Measurements from ENCODE around the gene HRAS. TPM values are rescaled to one million over a fixed set of nuclear protein-coding genes. Genes with fewer than 3 reads are reported as not detected.

The HRAS gene
- total and polyA plus RNA-seq, 2 donors (not counting 3 experiments of a cell fraction or from before 2014, with no cell fraction given): 103 to 109 TPM

DNA sequence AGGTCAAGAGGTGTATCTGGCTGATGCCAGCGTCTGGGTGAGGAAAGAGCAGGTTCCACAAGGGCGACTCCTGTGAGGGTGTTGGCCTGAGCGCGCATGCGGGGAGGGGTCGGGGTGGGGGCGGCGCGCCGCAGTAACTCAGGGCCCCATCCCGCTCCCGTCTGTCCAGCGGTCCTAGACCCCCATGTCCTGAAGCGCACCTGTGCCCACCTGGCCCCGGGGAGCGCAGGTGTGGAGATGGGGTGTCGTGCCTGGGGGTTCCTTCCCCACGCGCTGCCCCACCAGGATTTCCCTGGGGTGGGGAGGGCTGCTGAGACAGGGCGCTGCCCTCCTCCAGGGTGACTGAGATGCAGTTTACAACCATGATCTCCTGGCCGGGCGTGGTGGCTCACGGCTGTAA lies 49.2 kb downstream of the HRAS start:
- Histone ChIP-seq H3K9me3 (replicated peaks; ENCODE audit: control insufficient read depth, insufficient read depth, low read length) (no peaks in the 10 kb centered on the region), H3K27me3 (ENCODE audit: control insufficient read depth in 2 of 2, insufficient read depth in 2 of 2, low read length in 2 of 2) (no peaks in the 10 kb centered on the region), H3K36me3 (ENCODE audit: control insufficient read depth in 2 of 2, extremely low read depth in 1 of 2, insufficient read depth in 2 of 2, low read length in 2 of 2) (peaks cover 2 to 11% of the 10 kb centered on the region in 2 experiments), H3K4me1 (ENCODE audit: control insufficient read depth, extremely low read depth, insufficient read depth, low read length) (no peaks in the 10 kb centered on the region), H3K4me2 (ENCODE audit: insufficient read depth, low read length) (no peak overlapping the region), H2AFZ (ENCODE audit: low read depth, low read length) (no peak overlapping the region), H3K4me3 (replicated peaks in 1 of 3; ENCODE audit: insufficient read depth in 1 of 3, low read depth in 1 of 3, low read length in 3 of 3) (no peak overlapping the region), H3K79me2 (ENCODE audit: control insufficient read depth, insufficient read depth, low read length) (peaks cover 4% of the 10 kb centered on the region), H4K20me1 (replicated peaks; ENCODE audit: control insufficient read depth, extremely low read depth, insufficient read depth, low read length) (no peaks in the 10 kb centered on the region), H3K9ac (replicated peaks; ENCODE audit: extremely low read depth, insufficient read depth, low read length) (no peak overlapping the region), H3K27ac (ENCODE audit: insufficient read depth, low read depth, low read length) (no peak overlapping the region), H3K9me1 (replicated peaks; ENCODE audit: control insufficient read depth, extremely low read depth, insufficient read depth, low read length) (no peaks in the 10 kb centered on the region)
- dilution Hi-C loops (cut with MboI; ENCODE audit: extremely low pct_ligation_motif_present, low sequenced_read_pairs): no loop called here
- FAIRE-seq (no peak), DNase-seq (ENCODE audit: low read depth, low spot score) (no peak)
- TF ChIP-seq JUN (IDR thresholded peaks at IDR 0.05; ENCODE audit: borderline replicate concordance, insufficient read depth, insufficient read length, low read depth) (no peak), GATA2 (IDR thresholded peaks at IDR 0.05; ENCODE audit: insufficient read depth, insufficient read length, low read depth, low read length) (no peak), MYC (IDR thresholded peaks at IDR 0.05; ENCODE audit: low read depth, low read length) (no peak), MAX (IDR thresholded peaks at IDR 0.05; ENCODE audit: insufficient read depth, insufficient read length) (no peak), CTCF (IDR thresholded peaks at IDR 0.05; ENCODE audit: extremely low read depth in 1 of 2, insufficient read depth in 1 of 2, low read depth in 1 of 2, low read length in 2 of 2) (no peak), POLR2A (IDR thresholded peaks at IDR 0.05; ENCODE audit: low read depth, low read length) (no peak), EZH2 (IDR thresholded peaks at IDR 0.05; ENCODE audit: borderline replicate concordance, low read depth, low read length, severe bottlenecking) (no peak), FOS (IDR thresholded peaks at IDR 0.05; ENCODE audit: borderline replicate concordance, insufficient read depth, low read length) (no peak), POLR2AphosphoS5 (IDR thresholded peaks at IDR 0.05; ENCODE audit: insufficient read depth, low read depth, low read length) (no peak)
- ChIA-PET CTCF (no interaction called here), POLR2A (no interaction called here)
- intact Hi-C loops (cut with micrococcal nuclease): no loop called here
- no TSS peak for BruUV-seq (replicated peaks)

All from endothelial cell of umbilical vein (primary cell).